Stimulated activated naive CD8-positive, alpha-beta T cell treated with anti-CD3 and anti-CD28 coated beads, Interleukin-15, Interleukin-2, amounts not matched to agents 100 U/mL and 50 U/mL, for 24 hours (primary cell): ENCODE measurements around the gene CPNE6.
"Not testable (repeated sequence)": the region's sequence is repeated elsewhere in the genome, so short reads cannot be mapped to it uniquely, and the experiment has no call there.

Experiments used
- ATAC-seq: fragments of 150-1000 bp; cut with Tn5 transposase; one replicate; pipeline ENCODE4 v1.10.0; 2021
- DNase-seq: peaks from one replicate; pipeline ENCODE4 v3.0.0; 2021

The CPNE6 gene

GRCh38 chr14:24071144-24071697, at the start of gene CPNE6:
CPNE6 (plus strand) TSS chr14:24071562; CDS start chr14:24072937, 1,375 bp downstream.
- peak; percentile 91 for ATAC-seq

GRCh38 chr14:24024939-24025418, 46.4 kb upstream of the CPNE6 start:
- ATAC-seq, DNase-seq: not testable (repeated sequence)

More at GRCh38 chr14:24071144-24071697, at the start of gene CPNE6:
- DNase-seq = peak; percentile 51

GRCh38 chr14:24029687-24030086, 41.7 kb upstream of the CPNE6 start:
- not testable (repeated sequence) for ATAC-seq, DNase-seq

- ATAC-seq, DNase-seq: not testable (repeated sequence)
Observed at GRCh38 chr14:24031331-24031730, 40.0 kb upstream of the CPNE6 start.

- DNase-seq (no peak), ATAC-seq (no peak)
Observed at GRCh38 chr14:24032727-24033418, 38.5 kb upstream of the CPNE6 start.

GRCh38 chr14:24035769-24036168, 35.6 kb upstream of the CPNE6 start:
- not testable (repeated sequence) for ATAC-seq

GRCh38 chr14:24036169-24036962, 35.0 kb upstream of the CPNE6 start:
- DNase-seq = peak; percentile 79
- peak; percentile 90 for ATAC-seq

More at GRCh38 chr14:24035769-24036168, 35.6 kb upstream of the CPNE6 start:
- not testable (repeated sequence) for DNase-seq

GRCh38 chr14:24036963-24037657, 34.3 kb upstream of the CPNE6 start:
- ATAC-seq, DNase-seq: not testable (repeated sequence)

GRCh38 chr14:24037658-24038037, 33.7 kb upstream of the CPNE6 start:
- ATAC-seq (no peak), DNase-seq (no peak)

GRCh38 chr14:24038686-24039085, 32.7 kb upstream of the CPNE6 start:
- no peak for DNase-seq
- no peak for ATAC-seq

GRCh38 chr14:24040692-24041091, 30.7 kb upstream of the CPNE6 start:
- no peak for ATAC-seq
- no peak for DNase-seq

- ATAC-seq = no peak
- no peak for DNase-seq
Observed at GRCh38 chr14:24042746-24043145, 28.6 kb upstream of the CPNE6 start.

GRCh38 chr14:24049002-24049401, 22.4 kb upstream of the CPNE6 start:
- not testable (repeated sequence) for ATAC-seq, DNase-seq

GRCh38 chr14:24050753-24051152, 20.6 kb upstream of the CPNE6 start:
- not testable (repeated sequence) for DNase-seq, ATAC-seq

- ATAC-seq = no peak
- DNase-seq = no peak
Observed at GRCh38 chr14:24051176-24051788, 20.1 kb upstream of the CPNE6 start.

- ATAC-seq = peak; percentile 51
- DNase-seq = peak; percentile 72
Observed at GRCh38 chr14:24051789-24052655, 19.3 kb upstream of the CPNE6 start, which contains the start of gene CARMIL3. CARMIL3 (plus strand) TSS chr14:24052009; CDS start chr14:24052154, 145 bp downstream.

- DNase-seq (peak; percentile 72), ATAC-seq (peak; percentile 90)
Observed at GRCh38 chr14:24052656-24053547, 18.5 kb upstream of the CPNE6 start.

GRCh38 chr14:24053548-24054323, 17.6 kb upstream of the CPNE6 start:
- ATAC-seq (peak; percentile 0), DNase-seq (no peak)

GRCh38 chr14:24054324-24054641, 17.1 kb upstream of the CPNE6 start:
- DNase-seq = no peak
- no peak for ATAC-seq
